AG04450 (cell line): ENCODE data around the gene OTOG. TPM values are rescaled to one million over a fixed set of nuclear protein-coding genes. Genes with fewer than 3 reads are reported as not detected.

Experiments
- CTCF ChIA-PET: fragments of 300-600, 350-600 bp; formaldehyde crosslinking; extraction: SDS; loops from one replicate; lab custom pipeline; 2022; ENCODE audit warnings: antibody characterized with exemption, inconsistent platforms; lab: Charles Lee
- POLR2A ChIA-PET: fragments of 350-600 bp; formaldehyde crosslinking; extraction: SDS; loops from one replicate; lab custom pipeline; 2021; ENCODE audit warnings: antibody characterized with exemption, inconsistent platforms; lab: Yijun Ruan, JAX
- DNase-seq: peaks from one replicate; pipeline ENCODE4 v3.0.0-alpha.2; 2011; ENCODE audit warnings: low read depth, low spot score
- H3K27ac ChIP-seq: one replicate; pipeline ENCODE4 v1.5.1; 2012; ENCODE audit warnings: low read depth, low read length, control low read depth
- H3K27me3 ChIP-seq: one replicate; pipeline ENCODE4 v1.6.0; 2012; ENCODE audit warnings: low read length; ENCODE audit not compliant: control insufficient read depth, insufficient read depth
- H3K4me3 ChIP-seq: 2 replicates; pipeline ENCODE4 v1.5.1; 2011; ENCODE audit warnings: mild to moderate bottlenecking, low read depth, low read length, control low read depth
- H3K9me3 ChIP-seq: 2 replicates; pipeline ENCODE4 v1.5.1; 2012; ENCODE audit warnings: low read length; ENCODE audit not compliant: control insufficient read depth, insufficient read depth
- CTCF ChIP-seq: IDR thresholded peaks from 2 replicates; pipeline ENCODE4 v1.5.1; 2011; ENCODE audit warnings: low read depth, low read length, control low read depth, inconsistent platforms
- polyA plus RNA-seq: library from polyadenylated mRNA; depleted of rRNA; stranded (reverse); fragments of >200 nt; gene quantifications from 2 replicates; pipeline ENCODE4 v1.2.3, GENCODE V29; 2011

OTOG gene
- polyA plus RNA-seq, 1 experiment = not detected

GRCh38 chr11:17600316-17601255, 53.5 kb downstream of the OTOG start:
- ChIA-PET CTCF (interaction anchor here (0.8 to 3.9 kb wide), 8 partner anchors 114 to 386 kb away, joined by 3 to 28 read pairs (median 4); no protein-coding TSS in a partner anchor), POLR2A (no interaction called here)
- Histone ChIP-seq H3K9me3 (no peaks in the 10 kb centered on the region), H3K27me3 (peaks cover 6% of the 10 kb centered on the region), H3K4me3 (no peak overlapping the region), H3K27ac (no peak overlapping the region)
- no peak for DNase-seq
- no peak for TF ChIP-seq CTCF

- CTCF ChIA-PET = interaction anchor here (0.8 to 3.9 kb wide), 6 partner anchors 118 to 378 kb away, joined by 3 to 28 read pairs (median 5); no protein-coding TSS in a partner anchor
Observed at GRCh38 chr11:17601256-17601671, 54.2 kb downstream of the OTOG start.

GRCh38 chr11:17601676-17602075, 54.6 kb downstream of the OTOG start:
- Histone ChIP-seq H3K9me3 (no peaks in the 10 kb centered on the region), H3K27me3 (peaks cover 6% of the 10 kb centered on the region), H3K4me3 (no peak overlapping the region), H3K27ac (no peak overlapping the region)
- DNase-seq = no peak
- no peak for TF ChIP-seq CTCF
- POLR2A ChIA-PET = no interaction called here
- CTCF ChIA-PET = interaction anchor here (1.0 to 3.9 kb wide), 5 partner anchors 117 to 377 kb away, joined by 3 to 28 read pairs (median 6); no protein-coding TSS in a partner anchor

More at GRCh38 chr11:17601256-17601671, 54.2 kb downstream of the OTOG start:
- POLR2A ChIA-PET = no interaction called here
- no peak overlapping the region for H3K4me3 ChIP-seq
- no peak for DNase-seq
- no peak for TF ChIP-seq CTCF
- no peak overlapping the region for H3K27ac ChIP-seq
- no peaks in the 10 kb centered on the region for H3K9me3 ChIP-seq
- H3K27me3 ChIP-seq = peaks cover 6% of the 10 kb centered on the region

GRCh38 chr11:17602105-17603001, 55.3 kb downstream of the OTOG start:
- H3K27me3 ChIP-seq = peaks cover 6% of the 10 kb centered on the region
- no peaks in the 10 kb centered on the region for H3K9me3 ChIP-seq
- no peak overlapping the region for H3K4me3 ChIP-seq
- no peak overlapping the region for H3K27ac ChIP-seq
- no peak for DNase-seq
- ChIA-PET POLR2A (no interaction called here), CTCF (interaction anchor here (1.1 to 3.9 kb wide), 3 partner anchors 128 to 378 kb away, joined by 3 to 28 read pairs (median 5); no protein-coding TSS in a partner anchor)
- TF ChIP-seq CTCF = no peak
